SH-SY5Y (cell line): Measurements from ENCODE around the gene DNM1L.

ENCODE experiments used
- GATA2 ChIP-seq: IDR thresholded peaks from 2 replicates; pipeline ENCODE4 v1.6.1; 2011; ENCODE audit warnings: mild to moderate bottlenecking, low read depth, low read length
- GATA3 ChIP-seq: IDR thresholded peaks from 2 replicates; pipeline ENCODE4 v1.6.1; 2011; ENCODE audit warnings: low read depth, mild to moderate bottlenecking, low read length, moderate library complexity

- no peak for TF ChIP-seq GATA2
- TF ChIP-seq GATA3, result no peak
These were observed 23.8 kb downstream of the DNM1L start for GRCh38 chr12:32702946-32703345.
